Measurements from ENCODE around the gene SPRYD3.

The SPRYD3 gene

DNA sequence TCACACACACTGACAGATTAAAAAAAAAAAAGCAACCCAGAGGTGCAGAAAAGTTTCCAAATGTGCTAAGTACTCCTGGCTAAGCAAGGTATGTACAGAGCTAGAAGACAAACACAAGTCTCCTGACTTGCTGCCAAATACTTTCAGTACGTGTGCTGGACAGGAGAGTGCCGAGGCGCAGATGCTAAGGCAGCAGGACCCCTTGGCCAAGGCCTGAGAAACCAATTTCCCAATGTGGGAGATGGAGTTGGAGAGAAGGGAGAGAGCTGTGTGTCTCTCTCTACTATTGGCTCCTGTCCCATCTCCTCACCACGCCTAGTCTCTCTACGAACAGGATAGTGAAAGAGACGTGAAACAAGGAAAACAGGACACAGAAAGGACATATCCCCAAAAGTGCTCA, 5.3 kb downstream of the SPRYD3 start:
- TF ChIP-seq, protein P1, sequence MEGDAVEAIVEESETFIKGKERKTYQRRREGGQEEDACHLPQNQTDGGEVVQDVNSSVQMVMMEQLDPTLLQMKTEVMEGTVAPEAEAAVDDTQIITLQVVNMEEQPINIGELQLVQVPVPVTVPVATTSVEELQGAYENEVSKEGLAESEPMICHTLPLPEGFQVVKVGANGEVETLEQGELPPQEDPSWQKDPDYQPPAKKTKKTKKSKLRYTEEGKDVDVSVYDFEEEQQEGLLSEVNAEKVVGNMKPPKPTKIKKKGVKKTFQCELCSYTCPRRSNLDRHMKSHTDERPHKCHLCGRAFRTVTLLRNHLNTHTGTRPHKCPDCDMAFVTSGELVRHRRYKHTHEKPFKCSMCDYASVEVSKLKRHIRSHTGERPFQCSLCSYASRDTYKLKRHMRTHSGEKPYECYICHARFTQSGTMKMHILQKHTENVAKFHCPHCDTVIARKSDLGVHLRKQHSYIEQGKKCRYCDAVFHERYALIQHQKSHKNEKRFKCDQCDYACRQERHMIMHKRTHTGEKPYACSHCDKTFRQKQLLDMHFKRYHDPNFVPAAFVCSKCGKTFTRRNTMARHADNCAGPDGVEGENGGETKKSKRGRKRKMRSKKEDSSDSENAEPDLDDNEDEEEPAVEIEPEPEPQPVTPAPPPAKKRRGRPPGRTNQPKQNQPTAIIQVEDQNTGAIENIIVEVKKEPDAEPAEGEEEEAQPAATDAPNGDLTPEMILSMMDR (conservative IDR thresholded peaks at IDR 0.05) = no peak
- no peak for TF ChIP-seq ZFX (IDR thresholded peaks at IDR 0.05)
- H3K27ac ChIP-seq = no peak overlapping the region; the same call in 1 of the 2 replicates

DNA sequence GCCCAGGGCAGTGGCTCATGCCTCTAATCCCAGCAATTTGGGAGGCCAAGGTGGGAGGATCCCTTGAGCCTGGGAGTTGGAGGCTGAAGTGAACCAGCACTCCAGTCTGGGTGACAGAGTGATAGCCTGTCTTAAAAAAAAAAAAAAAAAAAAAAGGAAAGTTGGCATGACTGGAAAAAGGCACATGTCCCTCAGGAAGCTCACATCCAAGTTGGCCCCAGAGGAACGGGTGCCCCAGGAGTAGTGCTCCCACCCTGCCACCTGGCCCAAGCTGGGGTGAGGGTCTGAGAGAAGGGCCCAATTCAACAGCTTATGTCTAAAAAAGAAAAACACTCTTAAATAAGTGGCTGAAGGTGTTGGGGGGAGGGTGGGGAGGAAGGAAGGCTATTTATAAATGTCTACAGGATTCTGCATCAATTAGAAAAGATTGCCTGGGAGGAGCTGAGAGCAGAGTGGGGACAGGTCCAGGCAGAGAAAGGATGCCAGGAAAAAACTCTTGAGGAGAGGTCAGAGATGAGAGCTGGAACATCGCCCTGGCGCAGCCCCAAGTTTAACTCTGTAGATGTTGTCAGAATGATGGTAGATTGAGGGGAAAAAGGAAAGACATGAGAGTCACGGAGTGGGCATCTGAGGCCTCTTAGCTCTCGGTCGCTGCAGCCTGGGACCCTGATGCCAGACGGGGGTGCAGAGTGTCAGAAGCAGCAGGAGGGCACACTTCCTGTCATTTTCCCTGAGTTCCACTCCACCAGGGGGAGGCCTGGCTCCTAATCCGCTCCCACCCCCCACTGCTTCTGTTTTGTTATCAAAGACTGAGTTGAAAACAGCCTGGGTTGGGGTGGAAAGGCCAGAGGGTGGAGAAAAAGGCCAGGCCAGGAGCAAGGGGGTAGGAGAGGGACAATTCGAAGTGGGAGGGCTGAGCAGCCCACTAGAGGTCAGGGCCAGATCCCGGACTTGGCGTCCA, 7.3 kb downstream of the SPRYD3 start:
- no peak overlapping the region for H3K27ac ChIP-seq
- TF ChIP-seq, protein P1 (conservative IDR thresholded peaks at IDR 0.05) = no peak
- TF ChIP-seq ZFX (IDR thresholded peaks at IDR 0.05) = no peak

DNA sequence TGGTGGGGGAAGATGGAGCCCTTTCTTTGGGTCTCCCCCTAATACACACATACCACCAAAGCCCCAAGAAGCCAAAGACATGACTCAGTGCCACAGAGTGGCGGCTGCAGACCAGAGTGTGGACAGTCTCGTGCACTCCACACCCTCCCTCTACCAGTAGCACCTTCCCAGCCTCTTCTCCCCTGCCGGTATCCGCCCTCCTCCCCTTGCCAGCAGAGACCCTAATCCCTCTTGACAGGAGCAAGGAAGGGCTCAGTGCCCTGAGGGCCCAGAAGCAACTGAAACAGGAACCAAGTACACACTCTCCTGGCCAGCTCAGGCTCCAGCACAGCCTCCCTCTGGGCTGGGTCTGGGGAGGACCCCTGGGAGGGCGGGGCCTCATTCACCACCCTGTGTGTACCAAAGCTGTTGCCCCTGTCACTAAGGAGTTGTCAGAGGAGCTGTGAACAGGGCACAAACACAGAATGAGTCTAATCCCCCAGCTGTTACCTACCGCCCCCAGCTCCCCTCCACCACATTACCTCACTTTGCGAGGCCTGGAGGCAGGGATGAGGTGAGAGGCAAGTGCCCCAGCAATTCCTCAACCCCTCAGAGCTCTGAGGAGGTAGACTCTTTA, 8.2 kb downstream of the SPRYD3 start:
- TF ChIP-seq, protein P1 (conservative IDR thresholded peaks at IDR 0.05) = no peak
- no peak for TF ChIP-seq ZFX (IDR thresholded peaks at IDR 0.05)
- no peak overlapping the region for H3K27ac ChIP-seq

DNA sequence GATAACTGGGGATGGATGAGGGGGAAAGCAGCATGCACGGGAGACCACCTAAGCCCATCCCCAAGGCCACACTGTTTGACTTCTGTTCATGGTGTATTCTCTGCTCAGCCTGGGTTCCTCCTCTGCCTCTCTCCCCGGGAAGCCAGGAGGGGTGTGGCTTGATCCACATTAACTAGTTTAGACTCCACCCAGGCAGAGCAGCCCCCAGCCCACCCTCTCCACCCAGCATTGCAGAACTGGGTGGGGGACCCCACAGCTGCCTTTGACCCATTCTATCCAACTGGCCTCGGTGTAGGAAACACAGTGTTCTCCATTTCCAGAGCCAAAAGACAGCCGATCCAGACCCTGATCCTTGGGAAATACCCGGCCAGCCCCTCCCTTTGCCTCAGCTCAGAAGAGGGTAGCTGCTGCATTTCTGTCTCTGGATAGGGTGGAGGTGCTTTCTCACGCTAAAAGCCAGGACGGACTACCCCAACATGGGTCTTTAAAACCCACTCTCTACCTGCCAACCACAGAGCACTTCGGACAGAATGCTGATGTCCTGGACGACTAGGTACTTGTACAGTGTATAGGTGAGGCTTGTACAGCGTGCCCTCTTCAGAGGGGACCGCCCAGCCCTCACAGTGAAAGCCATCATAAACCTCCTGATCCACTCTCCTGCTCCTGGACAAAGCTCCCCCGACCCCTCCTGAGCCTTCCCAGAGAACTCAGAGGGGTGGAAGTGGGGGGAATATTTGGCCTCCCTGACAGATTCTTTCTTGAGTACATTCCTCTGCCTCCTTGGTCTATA, 9.4 kb downstream of the SPRYD3 start:
- H3K27ac ChIP-seq = no peak overlapping the region
- no peak for TF ChIP-seq ZFX (IDR thresholded peaks at IDR 0.05)
- TF ChIP-seq, protein P1 (conservative IDR thresholded peaks at IDR 0.05) = no peak

DNA sequence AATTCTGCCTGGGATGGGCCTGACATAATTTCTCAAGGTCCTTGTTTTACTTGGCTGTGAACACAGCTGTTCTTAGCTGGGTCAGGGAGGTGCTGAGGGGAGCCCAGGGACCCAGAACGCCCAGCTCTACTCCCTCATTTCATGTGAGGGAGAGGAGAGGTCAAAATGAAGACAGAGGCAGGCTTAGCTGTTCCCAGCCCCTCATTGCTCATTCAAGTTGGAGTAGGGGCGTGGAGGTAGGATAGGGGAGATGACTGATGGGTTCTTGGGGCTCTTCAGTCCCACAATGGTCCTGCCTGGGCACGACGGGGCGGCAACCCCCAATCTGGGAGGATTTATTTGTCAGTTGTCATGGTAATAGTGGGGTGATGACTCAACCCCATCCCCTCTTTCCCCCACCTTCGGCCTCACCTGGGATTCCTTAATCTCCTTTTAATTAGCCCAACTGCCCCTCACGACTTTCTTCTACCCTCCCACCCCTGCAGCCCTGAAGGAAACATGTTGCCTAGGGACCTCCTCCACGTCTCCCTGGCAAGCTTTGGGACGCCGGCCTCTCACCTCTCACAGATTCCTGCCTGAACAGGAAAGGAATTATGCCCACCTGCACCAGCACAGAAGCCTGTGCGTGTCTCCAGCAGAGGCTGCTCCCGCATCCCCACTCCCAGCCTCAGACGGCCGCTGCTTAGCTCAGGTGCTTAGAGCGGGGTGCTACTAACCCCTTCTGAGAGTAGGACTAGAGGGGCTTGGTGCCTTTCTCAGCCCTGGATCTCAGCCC, 10.2 kb downstream of the SPRYD3 start:
- TF ChIP-seq, protein P1 (conservative IDR thresholded peaks at IDR 0.05) = no peak
- TF ChIP-seq ZFX (IDR thresholded peaks at IDR 0.05) = no peak
- H3K27ac ChIP-seq = no peak overlapping the region

DNA sequence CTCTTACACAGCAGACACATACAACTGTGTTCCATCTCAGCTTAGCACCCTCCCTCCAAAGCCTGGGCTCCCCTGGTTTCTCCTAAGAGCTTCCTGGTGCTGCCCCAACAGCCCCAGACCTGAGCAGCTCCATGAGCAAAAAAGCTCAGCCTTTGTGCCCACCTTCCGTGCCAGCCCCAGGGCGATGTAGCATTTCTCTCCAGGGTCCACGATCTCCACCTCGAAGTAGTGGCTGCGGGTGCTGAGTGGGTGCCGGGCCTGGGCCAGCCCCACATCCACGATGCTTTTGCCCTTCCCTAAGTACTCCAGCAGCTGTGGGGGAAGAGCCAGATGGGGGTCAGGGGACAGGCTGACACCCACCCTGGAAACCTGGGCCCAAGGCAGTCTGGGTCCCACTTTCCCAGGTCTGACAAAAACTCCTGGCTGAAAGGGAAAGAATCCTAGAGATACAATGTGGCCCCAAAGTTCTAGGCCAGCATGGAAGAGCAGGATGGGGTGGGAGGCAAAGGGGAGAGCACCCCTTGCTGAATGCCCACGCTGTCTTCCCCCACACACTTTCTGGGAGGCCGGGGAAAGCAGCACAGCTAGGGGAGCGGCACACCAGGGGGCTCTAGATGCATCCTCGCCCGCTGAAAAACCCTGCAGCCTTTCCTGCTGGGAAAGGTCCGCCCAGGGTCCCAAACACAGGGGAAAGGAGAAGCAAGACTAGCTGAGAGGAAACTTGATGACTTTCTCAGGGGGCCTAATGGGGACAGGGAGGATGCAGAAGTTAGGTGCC, 11.0 kb downstream of the SPRYD3 start:
- H3K27ac ChIP-seq = no peak overlapping the region
- TF ChIP-seq, protein P1 (conservative IDR thresholded peaks at IDR 0.05) = no peak
- no peak for TF ChIP-seq ZFX (IDR thresholded peaks at IDR 0.05)

All from C4-2B (cell line).